ENCODE data around the gene LENG9.

Gene LENG9

DNA sequence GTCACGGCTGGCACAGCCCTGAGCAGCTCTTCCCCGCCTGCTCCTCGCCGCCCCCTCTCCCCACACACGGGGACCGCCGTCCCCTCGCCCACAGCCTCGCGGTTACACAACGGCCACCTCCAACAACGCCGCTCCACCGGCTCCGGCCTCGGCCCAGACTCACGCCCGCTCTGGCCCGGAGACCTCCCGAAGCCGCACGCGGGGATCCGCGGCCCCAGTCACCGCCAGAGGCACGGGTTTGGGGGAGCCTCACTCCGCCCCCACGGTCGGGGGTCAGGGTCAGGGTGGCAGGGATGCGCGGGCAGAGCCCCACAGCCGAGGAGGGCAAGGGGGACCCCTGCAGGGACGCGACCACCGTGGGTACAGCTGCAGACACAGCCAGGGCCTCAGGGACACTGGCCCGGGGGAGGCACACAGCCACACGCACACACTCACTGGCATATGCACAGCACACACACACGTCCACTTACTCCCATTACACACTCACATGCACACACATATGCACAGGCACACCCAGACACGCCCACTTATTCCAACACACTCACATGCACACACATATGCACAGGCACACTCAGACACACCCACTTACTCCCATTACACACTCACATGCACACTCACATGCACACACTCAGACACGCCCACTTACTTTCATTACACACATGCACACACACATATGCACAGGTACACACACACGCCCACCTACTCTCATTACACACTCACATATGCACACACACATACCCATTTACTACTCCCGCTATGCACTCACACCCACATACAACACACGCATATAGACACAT, 46.7 kb downstream of the LENG9 start:
- Histone ChIP-seq H3K36me3 (ENCODE audit: control insufficient read depth in 2 of 2, insufficient read depth in 1 of 2, low read length in 2 of 2) (no peaks in the 10 kb centered on the region), H3K4me1 (ENCODE audit: control insufficient read depth, insufficient read depth, low read length) (no peaks in the 10 kb centered on the region; the same call in 1 of the 2 replicates), H3K4me3 (ENCODE audit: low read depth, low read length) (no peak overlapping the region), H3K9me3 (ENCODE audit: control insufficient read depth, insufficient read depth, low read depth, low read length) (0 out of 2 replicates have a peak, but pooled peaks cover 2% of the 10 kb centered on the region), H3K27ac (ENCODE audit: extremely low read depth, low read depth, low read length) (no peak overlapping the region)
- ChIA-PET CTCF (interaction anchor here (0.9 to 2.7 kb wide), 6 partner anchors 11 to 92 kb away, joined by 3 to 15 read pairs (median 6); no protein-coding TSS in a partner anchor), POLR2A (interaction anchor here (1.2 kb wide), 1 partner anchor 8 kb away, joined by 4 read pairs; no protein-coding TSS in a partner anchor)
- TF ChIP-seq ZFP37 (tag by site-specific recombination; IDR thresholded peaks at IDR 0.05) (no peak), ZNF350 (tag by site-specific recombination; IDR thresholded peaks at IDR 0.05) (no peak), ZNF626 (tag by site-specific recombination; IDR thresholded peaks at IDR 0.05) (no peak), KLF7 (tag by site-specific recombination; IDR thresholded peaks at IDR 0.05; ENCODE audit: borderline replicate concordance) (0 out of 2 replicates have a peak, but pooled peaks have one; percentile 12), ZSCAN16 (tag by site-specific recombination; IDR thresholded peaks at IDR 0.05) (no peak), ZNF221 (tag by site-specific recombination; IDR thresholded peaks at IDR 0.05; ENCODE audit: borderline replicate concordance) (no peak), ZSCAN30 (tag by site-specific recombination; IDR thresholded peaks at IDR 0.05) (no peak), KLF9 (tag by site-specific recombination; IDR thresholded peaks at IDR 0.05; ENCODE audit: low read depth) (peak; percentile 98), ZNF473 (tag by site-specific recombination; IDR thresholded peaks at IDR 0.05) (no peak), ZNF555 (tag by site-specific recombination; conservative IDR thresholded peaks at IDR 0.05) (no peak), ZBTB48 (tag by site-specific recombination; IDR thresholded peaks at IDR 0.05) (no peak), ZNF140 (tag by site-specific recombination; IDR thresholded peaks at IDR 0.05) (no peak), ZNF785 (tag by site-specific recombination; IDR thresholded peaks at IDR 0.05) (peak; percentile 74), KLF16 (tag by site-specific recombination; IDR thresholded peaks at IDR 0.05) (peak; percentile 67; the same call in 1 of the 2 replicates), EGR2 (tag by site-specific recombination; IDR thresholded peaks at IDR 0.05; ENCODE audit: low read depth) (peak; percentile 85), ZNF341 (tag by site-specific recombination; IDR thresholded peaks at IDR 0.05; ENCODE audit: low read depth) (no peak), SP7 (tag by site-specific recombination; IDR thresholded peaks at IDR 0.05) (no peak), ZFHX2 (tag by site-specific recombination; conservative IDR thresholded peaks at IDR 0.05) (peak; percentile 95), ZNF354C (tag by site-specific recombination; IDR thresholded peaks at IDR 0.05; ENCODE audit: borderline replicate concordance, low read depth) (no peak), YY1 (tag by site-specific recombination; IDR thresholded peaks at IDR 0.05) (no peak)
- TF ChIP-seq, protein P1, sequence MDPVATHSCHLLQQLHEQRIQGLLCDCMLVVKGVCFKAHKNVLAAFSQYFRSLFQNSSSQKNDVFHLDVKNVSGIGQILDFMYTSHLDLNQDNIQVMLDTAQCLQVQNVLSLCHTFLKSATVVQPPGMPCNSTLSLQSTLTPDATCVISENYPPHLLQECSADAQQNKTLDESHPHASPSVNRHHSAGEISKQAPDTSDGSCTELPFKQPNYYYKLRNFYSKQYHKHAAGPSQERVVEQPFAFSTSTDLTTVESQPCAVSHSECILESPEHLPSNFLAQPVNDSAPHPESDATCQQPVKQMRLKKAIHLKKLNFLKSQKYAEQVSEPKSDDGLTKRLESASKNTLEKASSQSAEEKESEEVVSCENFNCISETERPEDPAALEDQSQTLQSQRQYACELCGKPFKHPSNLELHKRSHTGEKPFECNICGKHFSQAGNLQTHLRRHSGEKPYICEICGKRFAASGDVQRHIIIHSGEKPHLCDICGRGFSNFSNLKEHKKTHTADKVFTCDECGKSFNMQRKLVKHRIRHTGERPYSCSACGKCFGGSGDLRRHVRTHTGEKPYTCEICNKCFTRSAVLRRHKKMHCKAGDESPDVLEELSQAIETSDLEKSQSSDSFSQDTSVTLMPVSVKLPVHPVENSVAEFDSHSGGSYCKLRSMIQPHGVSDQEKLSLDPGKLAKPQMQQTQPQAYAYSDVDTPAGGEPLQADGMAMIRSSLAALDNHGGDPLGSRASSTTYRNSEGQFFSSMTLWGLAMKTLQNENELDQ (tag by site-specific recombination; IDR thresholded peaks at IDR 0.05; ENCODE audit: low read depth) = no peak
- TF ChIP-seq, protein P2, sequence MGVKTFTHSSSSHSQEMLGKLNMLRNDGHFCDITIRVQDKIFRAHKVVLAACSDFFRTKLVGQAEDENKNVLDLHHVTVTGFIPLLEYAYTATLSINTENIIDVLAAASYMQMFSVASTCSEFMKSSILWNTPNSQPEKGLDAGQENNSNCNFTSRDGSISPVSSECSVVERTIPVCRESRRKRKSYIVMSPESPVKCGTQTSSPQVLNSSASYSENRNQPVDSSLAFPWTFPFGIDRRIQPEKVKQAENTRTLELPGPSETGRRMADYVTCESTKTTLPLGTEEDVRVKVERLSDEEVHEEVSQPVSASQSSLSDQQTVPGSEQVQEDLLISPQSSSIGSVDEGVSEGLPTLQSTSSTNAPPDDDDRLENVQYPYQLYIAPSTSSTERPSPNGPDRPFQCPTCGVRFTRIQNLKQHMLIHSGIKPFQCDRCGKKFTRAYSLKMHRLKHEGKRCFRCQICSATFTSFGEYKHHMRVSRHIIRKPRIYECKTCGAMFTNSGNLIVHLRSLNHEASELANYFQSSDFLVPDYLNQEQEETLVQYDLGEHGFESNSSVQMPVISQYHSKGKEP (tag by site-specific recombination; IDR thresholded peaks at IDR 0.05) = no peak
- TF ChIP-seq, protein P3, sequence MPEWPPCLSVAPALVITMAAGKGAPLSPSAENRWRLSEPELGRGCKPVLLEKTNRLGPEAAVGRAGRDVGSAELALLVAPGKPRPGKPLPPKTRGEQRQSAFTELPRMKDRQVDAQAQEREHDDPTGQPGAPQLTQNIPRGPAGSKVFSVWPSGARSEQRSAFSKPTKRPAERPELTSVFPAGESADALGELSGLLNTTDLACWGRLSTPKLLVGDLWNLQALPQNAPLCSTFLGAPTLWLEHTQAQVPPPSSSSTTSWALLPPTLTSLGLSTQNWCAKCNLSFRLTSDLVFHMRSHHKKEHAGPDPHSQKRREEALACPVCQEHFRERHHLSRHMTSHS (tag by site-specific recombination; IDR thresholded peaks at IDR 0.05) = peak; percentile 30; the same call in 1 of the 2 replicates
- TF ChIP-seq, protein P4, sequence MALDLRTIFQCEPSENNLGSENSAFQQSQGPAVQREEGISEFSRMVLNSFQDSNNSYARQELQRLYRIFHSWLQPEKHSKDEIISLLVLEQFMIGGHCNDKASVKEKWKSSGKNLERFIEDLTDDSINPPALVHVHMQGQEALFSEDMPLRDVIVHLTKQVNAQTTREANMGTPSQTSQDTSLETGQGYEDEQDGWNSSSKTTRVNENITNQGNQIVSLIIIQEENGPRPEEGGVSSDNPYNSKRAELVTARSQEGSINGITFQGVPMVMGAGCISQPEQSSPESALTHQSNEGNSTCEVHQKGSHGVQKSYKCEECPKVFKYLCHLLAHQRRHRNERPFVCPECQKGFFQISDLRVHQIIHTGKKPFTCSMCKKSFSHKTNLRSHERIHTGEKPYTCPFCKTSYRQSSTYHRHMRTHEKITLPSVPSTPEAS (tag by site-specific recombination; IDR thresholded peaks at IDR 0.05) = peak; percentile 67
- TF ChIP-seq, protein P5, sequence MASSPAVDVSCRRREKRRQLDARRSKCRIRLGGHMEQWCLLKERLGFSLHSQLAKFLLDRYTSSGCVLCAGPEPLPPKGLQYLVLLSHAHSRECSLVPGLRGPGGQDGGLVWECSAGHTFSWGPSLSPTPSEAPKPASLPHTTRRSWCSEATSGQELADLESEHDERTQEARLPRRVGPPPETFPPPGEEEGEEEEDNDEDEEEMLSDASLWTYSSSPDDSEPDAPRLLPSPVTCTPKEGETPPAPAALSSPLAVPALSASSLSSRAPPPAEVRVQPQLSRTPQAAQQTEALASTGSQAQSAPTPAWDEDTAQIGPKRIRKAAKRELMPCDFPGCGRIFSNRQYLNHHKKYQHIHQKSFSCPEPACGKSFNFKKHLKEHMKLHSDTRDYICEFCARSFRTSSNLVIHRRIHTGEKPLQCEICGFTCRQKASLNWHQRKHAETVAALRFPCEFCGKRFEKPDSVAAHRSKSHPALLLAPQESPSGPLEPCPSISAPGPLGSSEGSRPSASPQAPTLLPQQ (tag by site-specific recombination; IDR thresholded peaks at IDR 0.05) = no peak
- TF ChIP-seq, protein P6, sequence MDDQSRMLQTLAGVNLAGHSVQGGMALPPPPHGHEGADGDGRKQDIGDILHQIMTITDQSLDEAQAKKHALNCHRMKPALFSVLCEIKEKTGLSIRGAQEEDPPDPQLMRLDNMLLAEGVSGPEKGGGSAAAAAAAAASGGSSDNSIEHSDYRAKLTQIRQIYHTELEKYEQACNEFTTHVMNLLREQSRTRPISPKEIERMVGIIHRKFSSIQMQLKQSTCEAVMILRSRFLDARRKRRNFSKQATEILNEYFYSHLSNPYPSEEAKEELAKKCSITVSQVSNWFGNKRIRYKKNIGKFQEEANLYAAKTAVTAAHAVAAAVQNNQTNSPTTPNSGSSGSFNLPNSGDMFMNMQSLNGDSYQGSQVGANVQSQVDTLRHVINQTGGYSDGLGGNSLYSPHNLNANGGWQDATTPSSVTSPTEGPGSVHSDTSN (CRISPR knock-in tag; IDR thresholded peaks at IDR 0.05) = no peak
- TF ChIP-seq, protein P7, sequence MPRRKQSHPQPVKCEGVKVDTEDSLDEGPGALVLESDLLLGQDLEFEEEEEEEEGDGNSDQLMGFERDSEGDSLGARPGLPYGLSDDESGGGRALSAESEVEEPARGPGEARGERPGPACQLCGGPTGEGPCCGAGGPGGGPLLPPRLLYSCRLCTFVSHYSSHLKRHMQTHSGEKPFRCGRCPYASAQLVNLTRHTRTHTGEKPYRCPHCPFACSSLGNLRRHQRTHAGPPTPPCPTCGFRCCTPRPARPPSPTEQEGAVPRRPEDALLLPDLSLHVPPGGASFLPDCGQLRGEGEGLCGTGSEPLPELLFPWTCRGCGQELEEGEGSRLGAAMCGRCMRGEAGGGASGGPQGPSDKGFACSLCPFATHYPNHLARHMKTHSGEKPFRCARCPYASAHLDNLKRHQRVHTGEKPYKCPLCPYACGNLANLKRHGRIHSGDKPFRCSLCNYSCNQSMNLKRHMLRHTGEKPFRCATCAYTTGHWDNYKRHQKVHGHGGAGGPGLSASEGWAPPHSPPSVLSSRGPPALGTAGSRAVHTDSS (tag by site-specific recombination; IDR thresholded peaks at IDR 0.05) = no peak
